Omental fat pad (tissue), 4 donors: ENCODE data around the gene RNF103. TPM values are rescaled to one million over a fixed set of nuclear protein-coding genes. Genes with fewer than 3 reads are reported as not detected.

Source experiments
- ATAC-seq: fragments of 150-250 bp; one replicate; pipeline ENCODE4 v1.9.1; 2016; ENCODE audit warnings: mild to moderate bottlenecking, moderate library complexity; ENCODE audit not compliant: low FRiP score
- DNase-seq: peaks from one replicate; pipeline ENCODE4 v3.0.0-alpha.2; 2019; ENCODE audit warnings: low spot score
- CTCF ChIP-seq, 3 donors: fragments of 450-650 bp; IDR thresholded peaks; one replicate each; pipeline ENCODE4 v1.5.1; 2016 to 2017; ENCODE audit warnings: antibody characterized with exemption in 3 of 3, mild to moderate bottlenecking in 3 of 3, moderate library complexity in 2 of 3
- total RNA-seq, 4 donors: library from RNA; depleted of rRNA; stranded (reverse); fragments of >200 nt; gene quantifications; one replicate each; pipeline ENCODE4 v1.1.0, GENCODE V29; 2016

Gene RNF103
- total RNA-seq, 4 donors from 2014 or later, result 22.7 to 41.0 (median 28.2) TPM

- DNase-seq, result no peak
- TF ChIP-seq CTCF (IDR thresholded peaks at IDR 0.05), result no peak
- ATAC-seq, result no peak
These were observed 1.4 kb upstream of the RNF103 start for GRCh38 chr2:86625096-86625495.

GRCh38 chr2:86624267-86624547, 542 bp upstream of the RNF103 start:
- DNase-seq (no peak), ATAC-seq (no peak)
- TF ChIP-seq CTCF (IDR thresholded peaks at IDR 0.05), result no peak

GRCh38 chr2:86623043-86623493, 597 bp downstream of the RNF103 start:
- no peak for DNase-seq
- peak; percentile 80 for ATAC-seq
- TF ChIP-seq CTCF (IDR thresholded peaks at IDR 0.05), result no peak

GRCh38 chr2:86622519-86623042, 1.1 kb downstream of the RNF103 start:
- DNase-seq, result no peak
- no peak for TF ChIP-seq CTCF (IDR thresholded peaks at IDR 0.05)
- ATAC-seq, result peak; percentile 1

GRCh38 chr2:86621280-86621943, 2.3 kb downstream of the RNF103 start:
- TF ChIP-seq CTCF (IDR thresholded peaks at IDR 0.05), result no peak
- DNase-seq (no peak), ATAC-seq (no peak)

- ATAC-seq (no peak), DNase-seq (no peak)
- no peak for TF ChIP-seq CTCF (IDR thresholded peaks at IDR 0.05)
These were observed 5.9 kb downstream of the RNF103 start for GRCh38 chr2:86617738-86618137.

- ATAC-seq (no peak), DNase-seq (no peak)
- TF ChIP-seq CTCF (IDR thresholded peaks at IDR 0.05), result no peak
These were observed 6.5 kb downstream of the RNF103 start for GRCh38 chr2:86617153-86617552.
